HCT116 (cell line): Measurements from ENCODE around the gene AKT3. TPM values are rescaled to one million over a fixed set of nuclear protein-coding genes. Genes with fewer than 3 reads are reported as not detected.

Source experiments
- ATAC-seq: fragments of 200-7000 bp; cut with Tn5 transposase; 2 replicates; pipeline ENCODE4 v1.9.1; 2020; ENCODE audit warnings: mild to moderate bottlenecking, moderate library complexity
- BruUV-seq: library from RNA; stranded (reverse); fragments of 400-500 nt; replicated peaks from 2 replicates; lab custom pipeline; 2021; lab: Mats Ljungman, UMichigan
- CTCF ChIA-PET: fragments of 300-600 bp; sonication (Branson Sonifier 250); formaldehyde crosslinking; loops from one replicate; lab custom pipeline; 2021; ENCODE audit warnings: antibody characterized with exemption; lab: Charles Lee
- POLR2A ChIA-PET: fragments of 300-600, 350-600 bp; sonication (Branson Sonifier 250); formaldehyde crosslinking; loops from one replicate; lab custom pipeline; 2021; ENCODE audit warnings: antibody characterized with exemption; lab: Charles Lee
- RAD21 ChIA-PET, 2 experiments: fragments of 300-600 bp; sonication (Branson Sonifier 250); formaldehyde crosslinking; loops; one replicate each; lab custom pipeline; 2023; ENCODE audit warnings: low total read pairs in 2 of 2; ENCODE audit not compliant: uncharacterized antibody in 2 of 2, unreplicated experiment in 2 of 2, low non-redundant PET in 1 of 2; lab: Charles Lee
- DNase-seq: peaks from one replicate; pipeline ENCODE4 v3.0.0-alpha.2; 2010; ENCODE audit warnings: low read depth, low spot score
- H2AFZ ChIP-seq: fragments of 200-600 bp; shearing (Covaris generic), sonication (generic); 2 replicates; pipeline ENCODE4 v1.6.1; 2017; ENCODE audit warnings: low read depth, mixed run types, mixed read lengths, antibody characterized with exemption, low read length; ENCODE audit not compliant: poor library complexity, severe bottlenecking
- H3K27ac ChIP-seq: 2 replicates; pipeline ENCODE4 v1.5.1; 2012; ENCODE audit warnings: low read depth, low read length
- H3K27me3 ChIP-seq: fragments of 200-600 bp; sonication (generic); 2 replicates; pipeline ENCODE4 v1.6.1; 2016; ENCODE audit warnings: mixed run types, low read length, mixed read lengths; ENCODE audit not compliant: insufficient read depth
- H3K36me3 ChIP-seq, 2 experiments: fragments of 200-500 bp in 1 of 2; fragments of 200-600 bp in 1 of 2; sonication (Bioruptor generic) in 1 of 2; sonication (generic) in 1 of 2; 2 replicates each; pipeline versions ENCODE4 v1.5.1 to v1.6.1; 2014 to 2016; ENCODE audit warnings: low read length in 2 of 2, inconsistent platforms in 1 of 2, mixed read lengths in 1 of 2, mixed run types in 1 of 2; ENCODE audit not compliant: insufficient read depth in 2 of 2, control insufficient read depth in 1 of 2
- H3K4me1 ChIP-seq, 2 experiments: fragments of 200-600 bp in 1 of 2; sonication (generic) in 1 of 2; 2 replicates each; pipeline versions ENCODE4 v1.5.1 to v1.6.1; 2012 to 2017; ENCODE audit warnings: low read length in 2 of 2, inconsistent platforms in 1 of 2, mild to moderate bottlenecking in 1 of 2, mixed read lengths in 1 of 2, mixed run types in 1 of 2, moderate library complexity in 1 of 2; ENCODE audit not compliant: insufficient read depth in 2 of 2, control insufficient read depth in 1 of 2
- H3K4me2 ChIP-seq: fragments of 200-600 bp; sonication (generic); 2 replicates; pipeline ENCODE4 v1.6.1; 2017; ENCODE audit warnings: mixed run types, low read length, mixed read lengths
- H3K4me3 ChIP-seq, 2 experiments: fragments of 200-600 bp in 1 of 2; sonication (generic) in 1 of 2; replicated peaks in 1 of 2; 2 replicates each; pipeline ENCODE4 v1.5.1; 2011 to 2016; ENCODE audit warnings: low read length in 2 of 2, control low read depth in 1 of 2, low read depth in 1 of 2, mild to moderate bottlenecking in 1 of 2, mixed read lengths in 1 of 2, mixed run types in 1 of 2
- H3K79me2 ChIP-seq: fragments of 200-600 bp; sonication (generic); 2 replicates; pipeline ENCODE4 v1.6.1; 2017; ENCODE audit warnings: mild to moderate bottlenecking, mixed run types, low read length, moderate library complexity, mixed read lengths; ENCODE audit not compliant: insufficient read depth
- H3K9ac ChIP-seq: fragments of 200-600 bp; sonication (generic); 2 replicates; pipeline ENCODE4 v1.6.1; 2016; ENCODE audit warnings: low read length, mixed read lengths
- H3K9me2 ChIP-seq: fragments of 200-600 bp; sonication (generic), shearing (Covaris generic); 2 replicates; pipeline ENCODE4 v1.6.1; 2017; ENCODE audit warnings: mixed run types, mild to moderate bottlenecking, moderate library complexity; ENCODE audit not compliant: insufficient read depth
- H3K9me3 ChIP-seq, 2 experiments: fragments of 200-500 bp in 1 of 2; fragments of 200-600 bp in 1 of 2; sonication (Bioruptor generic) in 1 of 2; sonication (generic) in 1 of 2; 2 replicates each; pipeline ENCODE4 v1.6.1; 2014 to 2017; ENCODE audit warnings: low read length in 2 of 2, mixed read lengths in 2 of 2, inconsistent platforms in 1 of 2, low read depth in 1 of 2, mild to moderate bottlenecking in 1 of 2, mixed run types in 1 of 2, moderate library complexity in 1 of 2; ENCODE audit not compliant: control insufficient read depth in 1 of 2, insufficient read depth in 1 of 2
- H4K20me1 ChIP-seq: fragments of 200-600 bp; sonication (generic), shearing (Covaris generic); 2 replicates; pipeline ENCODE4 v1.6.1; 2017; ENCODE audit warnings: mixed run types, mild to moderate bottlenecking, moderate library complexity; ENCODE audit not compliant: insufficient read depth
- ATF3 ChIP-seq: IDR thresholded peaks from 2 replicates; pipeline ENCODE4 v1.6.1; 2012
- CBX3 ChIP-seq: IDR thresholded peaks from 2 replicates; pipeline ENCODE4 v1.6.1; 2012; ENCODE audit warnings: low read depth
- CEBPB ChIP-seq: IDR thresholded peaks from 2 replicates; pipeline ENCODE4 v1.6.1; 2012; ENCODE audit warnings: low read depth
- CTCF ChIP-seq, 3 experiments: fragments of 200-600 bp in 1 of 3; sonication (generic) in 1 of 3; IDR thresholded peaks in 2 of 3; conservative IDR thresholded peaks in 1 of 3; 2 replicates each; pipeline ENCODE4 v1.5.1; 2012 to 2017; ENCODE audit warnings: low read depth in 2 of 3, low read length in 2 of 3, antibody characterized with exemption in 1 of 3, borderline replicate concordance in 1 of 3, control low read depth in 1 of 3, mild to moderate bottlenecking in 1 of 3, mixed read lengths in 1 of 3, mixed run types in 1 of 3, moderate library complexity in 1 of 3; ENCODE audit not compliant: insufficient read depth in 1 of 3
- ELF1 ChIP-seq: IDR thresholded peaks from 2 replicates; pipeline ENCODE4 v1.6.1; 2012; ENCODE audit warnings: low read depth, borderline replicate concordance
- EZH2 ChIP-seq: fragments of 200-600 bp; sonication (generic); IDR thresholded peaks from 2 replicates; pipeline ENCODE4 v1.6.1; 2017; ENCODE audit warnings: antibody characterized with exemption, mixed run types
- MAX ChIP-seq: IDR thresholded peaks from 2 replicates; pipeline ENCODE4 v1.6.1; 2012
- POLR2A ChIP-seq: IDR thresholded peaks from 2 replicates; pipeline ENCODE4 v1.7.0; 2011; ENCODE audit warnings: borderline replicate concordance; ENCODE audit not compliant: insufficient read depth, insufficient read length; ENCODE audit errors: extremely low read depth
- RAD21 ChIP-seq: IDR thresholded peaks from 2 replicates; pipeline ENCODE4 v1.6.1; 2012; ENCODE audit warnings: low read depth, mild to moderate bottlenecking
- REST ChIP-seq: IDR thresholded peaks from 2 replicates; pipeline ENCODE4 v1.6.1; 2012; ENCODE audit warnings: low read depth
- SIN3A ChIP-seq: IDR thresholded peaks from 2 replicates; pipeline ENCODE4 v1.6.1; 2012; ENCODE audit warnings: low read depth
- SP1 ChIP-seq: IDR thresholded peaks from 2 replicates; pipeline ENCODE4 v1.6.1; 2012; ENCODE audit warnings: low read depth
- SRF ChIP-seq: IDR thresholded peaks from 2 replicates; pipeline ENCODE4 v1.6.1; 2012; ENCODE audit warnings: low read depth
- ZFX ChIP-seq: fragments of 450-650 bp; IDR thresholded peaks from 2 replicates; pipeline ENCODE4 v1.6.1; 2017
- ZNF274 ChIP-seq: fragments of 200-500 bp; sonication (Bioruptor generic); IDR thresholded peaks from 2 replicates; pipeline ENCODE4 v1.6.1; 2014; ENCODE audit warnings: mild to moderate bottlenecking, low read depth, low read length, inconsistent platforms
- intact Hi-C: fragments of 100-400 bp; cut with micrococcal nuclease; formaldehyde crosslinking; loops from 2 replicates; pipeline ENCODE4 v1.10.0; 2022
- total RNA-seq: library from RNA; stranded (reverse); gene quantifications from one replicate; pipeline ENCODE4 v1.2.1, GENCODE V29; 2021; ENCODE audit not compliant: unreplicated experiment

Gene AKT3
- total RNA-seq, 1 experiment from 2014 or later: 0.49 TPM

GRCh38 chr1:243731974-243732625 lies 117.9 kb downstream of the AKT3 start:
- Histone ChIP-seq H3K27ac (no peak overlapping the region), H3K36me3 (no peaks in the 10 kb centered on the region), H3K9ac (no peak overlapping the region), H3K4me2 (no peak overlapping the region), H3K4me3 (no peak overlapping the region), H3K27me3 (peaks cover 10% of the 10 kb centered on the region), H3K9me3 (no peaks in the 10 kb centered on the region), H2AFZ (no peak overlapping the region), H3K79me2 (no peaks in the 10 kb centered on the region), H4K20me1 (no peaks in the 10 kb centered on the region), H3K4me1 (no peaks in the 10 kb centered on the region), H3K9me2 (no peaks in the 10 kb centered on the region)
- ATAC-seq: no peak
- intact Hi-C loops: no loop called here
- no peak for DNase-seq
- no TSS peak for BruUV-seq
- TF ChIP-seq SP1: no peak
- TF ChIP-seq SRF: no peak
- no peak for TF ChIP-seq ELF1
- TF ChIP-seq REST: no peak
- no peak for TF ChIP-seq RAD21
- TF ChIP-seq MAX: no peak
- no peak for TF ChIP-seq ATF3
- no peak for TF ChIP-seq CEBPB
- TF ChIP-seq SIN3A: no peak
- no peak for TF ChIP-seq ZNF274
- TF ChIP-seq POLR2A: no peak
- TF ChIP-seq ZFX: no peak
- TF ChIP-seq CTCF (IDR thresholded peaks at IDR 0.05 in 2 of 3, conservative IDR thresholded peaks at IDR 0.05 in 1 of 3; ENCODE audit: borderline replicate concordance in 1 of 3, insufficient read depth in 1 of 3, low read depth in 2 of 3, low read length in 2 of 3): no peak
- TF ChIP-seq EZH2: no peak
- TF ChIP-seq CBX3: no peak
- CTCF ChIA-PET: no interaction called here
- POLR2A ChIA-PET: no interaction called here
- RAD21 ChIA-PET: no interaction called here
